RWPE2 (cell line): ENCODE results near the gene MYO1D.

Experiments
- ATAC-seq: fragments of 200-7000 bp; cut with Tn5 transposase; 3 replicates; pipeline ENCODE4 v1.9.1; 2021; ENCODE audit warnings: low read depth
- DNase-seq: peaks from one replicate; pipeline ENCODE4 v3.0.0-alpha.2; 2020; ENCODE audit warnings: low spot score
- H3K27ac ChIP-seq: fragments of 450-650 bp; 2 replicates; pipeline ENCODE4 v1.5.1; 2017; ENCODE audit warnings: mild to moderate bottlenecking; ENCODE audit not compliant: poor library complexity, severe bottlenecking
- H3K27me3 ChIP-seq: fragments of 250-450 bp; sonication (Bioruptor Pico); 2 replicates; pipeline ENCODE4 v1.5.1; 2021; ENCODE audit warnings: mild to moderate bottlenecking, moderate library complexity; ENCODE audit not compliant: insufficient read depth, poor library complexity, severe bottlenecking
- H3K36me3 ChIP-seq: fragments of 250-450 bp; sonication (Bioruptor Pico); 2 replicates; pipeline ENCODE4 v1.5.1; 2020; ENCODE audit warnings: low read depth, mild to moderate bottlenecking, moderate library complexity
- H3K4me1 ChIP-seq: fragments of 250-450 bp; sonication (Bioruptor Pico); 2 replicates; pipeline ENCODE4 v1.5.1; 2021; ENCODE audit warnings: mild to moderate bottlenecking, moderate library complexity; ENCODE audit not compliant: insufficient read depth, poor library complexity, severe bottlenecking
- H3K4me3 ChIP-seq: fragments of 250-450 bp; sonication (Bioruptor Pico); 2 replicates; pipeline ENCODE4 v1.5.1; 2021; ENCODE audit warnings: mild to moderate bottlenecking, moderate library complexity; ENCODE audit not compliant: severe bottlenecking
- H3K9me3 ChIP-seq: fragments of 250-450 bp; sonication (Bioruptor Pico); 2 replicates; pipeline ENCODE4 v1.5.1; 2021; ENCODE audit warnings: mild to moderate bottlenecking, moderate library complexity; ENCODE audit not compliant: severe bottlenecking
- CTCF ChIP-seq: fragments of 450-650 bp; IDR thresholded peaks from one replicate; pipeline ENCODE4 v1.5.1; 2017; ENCODE audit warnings: mild to moderate bottlenecking, moderate library complexity; ENCODE audit not compliant: poor library complexity, severe bottlenecking

MYO1D gene

GRCh38 chr17:32696426-32696825, 180.5 kb downstream of the MYO1D start:
- H3K27ac ChIP-seq = no peak overlapping the region
- no peaks in the 10 kb centered on the region for H3K36me3 ChIP-seq
- no peaks in the 10 kb centered on the region for H3K9me3 ChIP-seq
- no peak for TF ChIP-seq CTCF
- H3K27me3 ChIP-seq = no peaks in the 10 kb centered on the region
- H3K4me3 ChIP-seq = no peak overlapping the region
- no peaks in the 10 kb centered on the region for H3K4me1 ChIP-seq
- no peak for ATAC-seq
- DNase-seq = no peak

DNA sequence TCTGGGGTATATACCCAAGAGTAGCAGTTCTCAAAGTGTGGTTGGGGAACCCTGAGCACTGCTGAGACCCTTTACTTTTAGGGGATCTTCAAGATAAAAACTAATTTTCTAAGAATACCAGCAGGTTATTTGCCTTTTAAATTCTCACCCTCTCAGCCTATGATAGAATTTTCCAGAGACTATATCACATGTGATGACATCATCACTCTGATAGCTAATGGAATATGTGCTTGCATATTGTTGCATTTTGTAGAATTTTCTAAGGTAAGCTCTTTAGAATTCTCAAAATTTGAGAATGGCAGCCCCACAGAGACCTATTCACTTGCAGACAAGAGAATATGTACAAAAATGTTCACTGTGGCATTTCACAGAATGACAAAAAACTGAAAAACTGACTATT, 181.1 kb downstream of the MYO1D start:
- no peak overlapping the region for H3K4me3 ChIP-seq
- DNase-seq (no peak), ATAC-seq (no peak)
- TF ChIP-seq CTCF = no peak
- H3K27me3 ChIP-seq = no peaks in the 10 kb centered on the region
- no peak overlapping the region for H3K27ac ChIP-seq
- no peaks in the 10 kb centered on the region for H3K9me3 ChIP-seq
- no peaks in the 10 kb centered on the region for H3K4me1 ChIP-seq
- H3K36me3 ChIP-seq = no peaks in the 10 kb centered on the region

DNA sequence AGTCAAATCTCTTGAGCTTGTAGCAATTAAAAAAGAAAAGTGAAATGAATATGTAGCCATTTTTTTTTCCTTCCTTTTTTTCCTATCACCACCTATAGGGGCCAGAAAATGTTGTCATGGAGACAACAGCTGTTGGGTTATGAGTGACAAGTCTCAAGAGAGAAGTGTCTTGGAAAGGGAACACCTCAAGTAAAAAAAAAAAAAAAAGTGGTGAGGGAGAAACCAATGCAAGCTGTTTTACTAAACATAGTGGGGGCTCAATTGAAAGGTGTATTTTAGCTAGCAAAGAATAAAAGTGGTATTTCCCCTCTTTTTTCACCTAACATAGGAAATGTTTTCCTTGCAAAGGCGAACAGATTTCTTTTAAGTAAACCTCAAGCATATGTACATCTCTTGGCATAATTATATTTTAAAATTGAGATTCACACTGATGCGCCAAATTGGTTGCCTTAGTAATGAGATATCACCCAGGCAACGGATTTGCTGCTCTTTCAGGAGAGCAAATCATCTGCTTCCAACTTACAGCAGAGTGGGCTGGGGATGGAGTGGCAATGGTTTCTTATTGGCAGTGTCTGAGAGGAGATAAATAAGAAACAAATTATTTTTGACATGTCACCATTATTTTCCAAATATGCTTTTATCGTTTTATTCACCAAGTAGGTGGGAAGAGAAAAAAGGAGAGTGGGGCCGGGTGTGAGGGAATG, 183.6 kb downstream of the MYO1D start:
- Histone ChIP-seq H3K27me3 (no peaks in the 10 kb centered on the region), H3K36me3 (no peaks in the 10 kb centered on the region), H3K4me1 (no peaks in the 10 kb centered on the region), H3K4me3 (no peak overlapping the region), H3K9me3 (no peaks in the 10 kb centered on the region), H3K27ac (no peak overlapping the region)
- no peak for TF ChIP-seq CTCF
- no peak for ATAC-seq
- DNase-seq = no peak

- DNase-seq (no peak), ATAC-seq (no peak)
- no peak overlapping the region for H3K27ac ChIP-seq
- no peaks in the 10 kb centered on the region for H3K36me3 ChIP-seq
- no peaks in the 10 kb centered on the region for H3K9me3 ChIP-seq
- H3K27me3 ChIP-seq = no peaks in the 10 kb centered on the region
- H3K4me3 ChIP-seq = no peak overlapping the region
- H3K4me1 ChIP-seq = no peaks in the 10 kb centered on the region
- TF ChIP-seq CTCF = no peak
Measured at GRCh38 chr17:32692179-32692578, 184.7 kb downstream of the MYO1D start.

GRCh38 chr17:32689348-32689747, 187.6 kb downstream of the MYO1D start:
- Histone ChIP-seq H3K27me3 (no peaks in the 10 kb centered on the region), H3K4me3 (no peak overlapping the region), H3K9me3 (no peaks in the 10 kb centered on the region), H3K4me1 (peaks cover 1% of the 10 kb centered on the region), H3K36me3 (no peaks in the 10 kb centered on the region), H3K27ac (no peak overlapping the region)
- no peak for ATAC-seq
- DNase-seq = no peak
- no peak for TF ChIP-seq CTCF
